GM23338 (cell line): Measurements from ENCODE around the gene GCFC2. TPM values are rescaled to one million over a fixed set of nuclear protein-coding genes. Genes with fewer than 3 reads are reported as not detected.

Experiments used
- ATAC-seq: fragments of 200-7000 bp; cut with Tn5 transposase; 3 replicates; pipeline ENCODE4 v1.9.1; 2020
- DNase-seq: peaks from one replicate; pipeline ENCODE4 v3.0.0-alpha.2; 2015; ENCODE audit warnings: low spot score
- H2AFZ ChIP-seq: fragments of 200-600 bp; sonication (generic); 2 replicates; pipeline ENCODE4 v1.8.0; 2016; ENCODE audit warnings: antibody characterized with exemption, mild to moderate bottlenecking, moderate library complexity
- H3F3A ChIP-seq: fragments of 200-600 bp; sonication (generic); replicated peaks from 2 replicates; pipeline ENCODE4 v1.8.0; 2017; ENCODE audit warnings: antibody characterized with exemption, mixed run types, low read depth
- H3K27ac ChIP-seq: fragments of 200-600 bp; sonication (generic); 2 replicates; pipeline ENCODE4 v1.6.1; 2016; ENCODE audit warnings: low read depth
- H3K27me3 ChIP-seq: fragments of 200-600 bp; sonication (generic); 2 replicates; pipeline ENCODE4 v1.8.0; 2016; ENCODE audit warnings: mild to moderate bottlenecking, mixed run types, moderate library complexity; ENCODE audit not compliant: insufficient read depth
- H3K36me3 ChIP-seq: fragments of 200-600 bp; sonication (generic); 2 replicates; pipeline ENCODE4 v1.8.0; 2016; ENCODE audit warnings: mild to moderate bottlenecking; ENCODE audit not compliant: insufficient read depth
- H3K4me1 ChIP-seq: fragments of 200-600 bp; sonication (generic); 2 replicates; pipeline ENCODE4 v1.8.0; 2016; ENCODE audit warnings: mild to moderate bottlenecking, moderate library complexity; ENCODE audit not compliant: insufficient read depth
- H3K4me2 ChIP-seq: fragments of 200-600 bp; sonication (generic); 2 replicates; pipeline ENCODE4 v1.7.1; 2017; ENCODE audit warnings: mixed run types
- H3K4me3 ChIP-seq: fragments of 200-600 bp; sonication (generic); 2 replicates; pipeline ENCODE4 v1.6.1; 2016; ENCODE audit warnings: mixed run types
- H3K79me2 ChIP-seq: fragments of 200-600 bp; sonication (generic); replicated peaks from 2 replicates; pipeline ENCODE4 v1.8.0; 2017; ENCODE audit warnings: mild to moderate bottlenecking; ENCODE audit not compliant: insufficient read depth
- H3K9me2 ChIP-seq: fragments of 200-600 bp; sonication (generic); 2 replicates; pipeline ENCODE4 v1.8.0; 2017; ENCODE audit not compliant: insufficient read depth
- H4K20me1 ChIP-seq: fragments of 200-600 bp; sonication (generic); replicated peaks from 2 replicates; pipeline ENCODE4 v1.8.0; 2017; ENCODE audit warnings: mild to moderate bottlenecking; ENCODE audit not compliant: insufficient read depth
- H3K27ac Mint-ChIP-seq: 2 replicates; pipeline ENCODE4 v1.8.0; 2020; ENCODE audit warnings: inconsistent platforms, mild to moderate bottlenecking, moderate library complexity, mixed read lengths
- H3K27me3 Mint-ChIP-seq: 3 replicates; pipeline ENCODE4 v1.8.0; 2022; ENCODE audit warnings: low read depth, mild to moderate bottlenecking, moderate library complexity, mixed read lengths, inconsistent platforms; ENCODE audit not compliant: insufficient read depth, poor library complexity
- H3K36me3 Mint-ChIP-seq: 3 replicates; pipeline ENCODE4 v1.8.0; 2021; ENCODE audit warnings: low read depth, mild to moderate bottlenecking, inconsistent platforms, moderate library complexity, mixed read lengths
- H3K4me1 Mint-ChIP-seq: 3 replicates; pipeline ENCODE4 v1.8.0; 2020; ENCODE audit warnings: mild to moderate bottlenecking, inconsistent platforms, mixed read lengths
- H3K4me3 Mint-ChIP-seq: 3 replicates; pipeline ENCODE4 v1.8.0; 2021; ENCODE audit warnings: moderate library complexity, mild to moderate bottlenecking, inconsistent platforms, mixed read lengths
- H3K9me3 Mint-ChIP-seq: 3 replicates; pipeline ENCODE4 v1.8.0; 2020; ENCODE audit warnings: moderate library complexity, mild to moderate bottlenecking, inconsistent platforms, mixed read lengths
- CREB1 ChIP-seq: fragments of 250-450 bp; sonication (Bioruptor Pico); IDR thresholded peaks from 2 replicates; pipeline ENCODE4 v1.5.0; 2020; ENCODE audit warnings: low read depth, mild to moderate bottlenecking, moderate library complexity
- EZH2 ChIP-seq: fragments of 200-600 bp; sonication (generic); IDR thresholded peaks from one replicate; pipeline ENCODE4 v1.8.0; 2017; ENCODE audit warnings: antibody characterized with exemption, mild to moderate bottlenecking, low read depth; ENCODE audit not compliant: unreplicated experiment
- EZH2phosphoT487 ChIP-seq: fragments of 200-600 bp; sonication (generic); IDR thresholded peaks from one replicate; pipeline ENCODE4 v1.8.1; 2018; ENCODE audit warnings: antibody characterized with exemption; ENCODE audit not compliant: unreplicated experiment
- JUNB ChIP-seq: IDR thresholded peaks from one replicate; pipeline ENCODE4 v1.6.1; 2016; ENCODE audit warnings: antibody characterized with exemption; ENCODE audit not compliant: unreplicated experiment
- NANOG ChIP-seq: IDR thresholded peaks from 2 replicates; pipeline ENCODE4 v1.6.1; 2016; ENCODE audit warnings: antibody characterized with exemption, borderline replicate concordance
- POLR2AphosphoS5 ChIP-seq: IDR thresholded peaks from 2 replicates; pipeline ENCODE4 v1.6.1; 2016; ENCODE audit warnings: antibody characterized with exemption, low read depth
- STAT1 ChIP-seq: IDR thresholded peaks from one replicate; pipeline ENCODE4 v1.6.1; 2016; ENCODE audit warnings: antibody characterized with exemption; ENCODE audit not compliant: unreplicated experiment
- ZNF114 ChIP-seq: fragments of 250-450 bp; sonication (Bioruptor Pico); IDR thresholded peaks from 2 replicates; pipeline ENCODE4 v1.5.0; 2020; ENCODE audit warnings: mild to moderate bottlenecking, moderate library complexity
- ZNF331 ChIP-seq: fragments of 250-450 bp; sonication (Bioruptor Pico); IDR thresholded peaks from 2 replicates; pipeline ENCODE4 v1.5.0; 2020; ENCODE audit warnings: low read depth, mild to moderate bottlenecking, moderate library complexity
- polyA plus RNA-seq: library from polyadenylated mRNA; unstranded; fragments of >200 nt; fragmentation: Nextera tagmentation; extraction: Ambion mirVana; gene quantifications from 2 replicates; pipeline ENCODE4 v1.2.1, GENCODE V29; 2016
- total RNA-seq: library from RNA; depleted of rRNA; stranded (reverse); fragments of >200 nt; shearing (Covaris generic); gene quantifications from 2 replicates; pipeline ENCODE4 v1.2.3, GENCODE V29; 2014
- TF ChIP-seq, protein P1 (sequence below): fragments of 250-450 bp; sonication (Bioruptor Pico); IDR thresholded peaks from 2 replicates; pipeline ENCODE4 v1.5.0; 2020; ENCODE audit warnings: mild to moderate bottlenecking, moderate library complexity
- TF ChIP-seq, protein P2 (sequence below): IDR thresholded peaks from 2 replicates; pipeline ENCODE4 v1.6.1; 2016; ENCODE audit warnings: antibody characterized with exemption
- TF ChIP-seq, protein P3 (sequence below): IDR thresholded peaks from one replicate; pipeline ENCODE4 v1.6.1; 2018; ENCODE audit warnings: antibody characterized with exemption; ENCODE audit not compliant: unreplicated experiment
- TF ChIP-seq, protein P4 (sequence below), 2 experiments: fragments of 200-600 bp in 1 of 2; sonication (generic) in 1 of 2; conservative IDR thresholded peaks; 2 replicates each; pipeline versions ENCODE4 v1.5.1 to v1.6.1; 2016 to 2017; ENCODE audit warnings: antibody characterized with exemption in 2 of 2, low read depth in 2 of 2, mild to moderate bottlenecking in 2 of 2, moderate library complexity in 1 of 2

The GCFC2 gene
- total and polyA plus RNA-seq, 2 experiments from 2014 or later, result 23.8 to 26.2 TPM

DNA sequence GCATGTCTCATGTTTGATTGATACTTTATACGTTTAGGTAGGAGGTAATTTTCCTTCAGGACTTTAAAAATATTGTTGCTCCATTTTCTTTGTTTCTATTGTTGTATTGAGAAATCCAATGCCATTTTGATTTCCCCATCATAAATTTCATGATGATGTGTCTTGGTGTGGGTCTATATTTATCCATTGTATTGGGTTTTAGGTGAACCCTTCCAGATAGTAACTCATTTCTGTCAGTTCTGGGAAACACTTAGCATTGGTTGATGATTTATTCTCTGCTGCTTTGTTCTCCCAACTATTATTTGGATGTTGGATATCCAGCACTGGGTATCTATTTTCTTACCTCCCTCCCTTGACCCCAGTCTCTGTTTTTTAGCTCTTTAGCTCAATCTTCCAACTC, 54.2 kb downstream of the GCFC2 start:
- Histone ChIP-seq H3F3A (no peaks in the 10 kb centered on the region), H2AFZ (no peak overlapping the region), H3K9me2 (no peaks in the 10 kb centered on the region), H3K4me3 (no peak overlapping the region), H3K27ac (no peak overlapping the region), H3K27me3 (no peaks in the 10 kb centered on the region), H3K4me2 (no peak overlapping the region), H3K36me3 (peaks cover 39% of the 10 kb centered on the region), H3K79me2 (peaks cover 36% of the 10 kb centered on the region), H3K4me1 (peaks cover 6% of the 10 kb centered on the region; the same call in 1 of the 2 replicates), H4K20me1 (no peaks in the 10 kb centered on the region; the same call in none of the 2 replicates)
- no peaks in the 10 kb centered on the region for H3K9me3 Mint-ChIP-seq
- peaks cover 2% of the 10 kb centered on the region for H3K27me3 Mint-ChIP-seq
- no peak overlapping the region for H3K4me3 Mint-ChIP-seq
- H3K4me1 Mint-ChIP-seq, result peaks cover 16% of the 10 kb centered on the region
- peaks cover 75% of the 10 kb centered on the region for H3K36me3 Mint-ChIP-seq
- H3K27ac Mint-ChIP-seq, result no peak overlapping the region
- TF ChIP-seq CREB1 (CRISPR knock-in tag) (no peak), EZH2 (no peak), STAT1 (no peak), POLR2AphosphoS5 (no peak), JUNB (no peak), EZH2phosphoT487 (no peak), NANOG (no peak), ZNF331 (no peak), ZNF114 (CRISPR knock-in tag) (no peak)
- TF ChIP-seq, protein P1, sequence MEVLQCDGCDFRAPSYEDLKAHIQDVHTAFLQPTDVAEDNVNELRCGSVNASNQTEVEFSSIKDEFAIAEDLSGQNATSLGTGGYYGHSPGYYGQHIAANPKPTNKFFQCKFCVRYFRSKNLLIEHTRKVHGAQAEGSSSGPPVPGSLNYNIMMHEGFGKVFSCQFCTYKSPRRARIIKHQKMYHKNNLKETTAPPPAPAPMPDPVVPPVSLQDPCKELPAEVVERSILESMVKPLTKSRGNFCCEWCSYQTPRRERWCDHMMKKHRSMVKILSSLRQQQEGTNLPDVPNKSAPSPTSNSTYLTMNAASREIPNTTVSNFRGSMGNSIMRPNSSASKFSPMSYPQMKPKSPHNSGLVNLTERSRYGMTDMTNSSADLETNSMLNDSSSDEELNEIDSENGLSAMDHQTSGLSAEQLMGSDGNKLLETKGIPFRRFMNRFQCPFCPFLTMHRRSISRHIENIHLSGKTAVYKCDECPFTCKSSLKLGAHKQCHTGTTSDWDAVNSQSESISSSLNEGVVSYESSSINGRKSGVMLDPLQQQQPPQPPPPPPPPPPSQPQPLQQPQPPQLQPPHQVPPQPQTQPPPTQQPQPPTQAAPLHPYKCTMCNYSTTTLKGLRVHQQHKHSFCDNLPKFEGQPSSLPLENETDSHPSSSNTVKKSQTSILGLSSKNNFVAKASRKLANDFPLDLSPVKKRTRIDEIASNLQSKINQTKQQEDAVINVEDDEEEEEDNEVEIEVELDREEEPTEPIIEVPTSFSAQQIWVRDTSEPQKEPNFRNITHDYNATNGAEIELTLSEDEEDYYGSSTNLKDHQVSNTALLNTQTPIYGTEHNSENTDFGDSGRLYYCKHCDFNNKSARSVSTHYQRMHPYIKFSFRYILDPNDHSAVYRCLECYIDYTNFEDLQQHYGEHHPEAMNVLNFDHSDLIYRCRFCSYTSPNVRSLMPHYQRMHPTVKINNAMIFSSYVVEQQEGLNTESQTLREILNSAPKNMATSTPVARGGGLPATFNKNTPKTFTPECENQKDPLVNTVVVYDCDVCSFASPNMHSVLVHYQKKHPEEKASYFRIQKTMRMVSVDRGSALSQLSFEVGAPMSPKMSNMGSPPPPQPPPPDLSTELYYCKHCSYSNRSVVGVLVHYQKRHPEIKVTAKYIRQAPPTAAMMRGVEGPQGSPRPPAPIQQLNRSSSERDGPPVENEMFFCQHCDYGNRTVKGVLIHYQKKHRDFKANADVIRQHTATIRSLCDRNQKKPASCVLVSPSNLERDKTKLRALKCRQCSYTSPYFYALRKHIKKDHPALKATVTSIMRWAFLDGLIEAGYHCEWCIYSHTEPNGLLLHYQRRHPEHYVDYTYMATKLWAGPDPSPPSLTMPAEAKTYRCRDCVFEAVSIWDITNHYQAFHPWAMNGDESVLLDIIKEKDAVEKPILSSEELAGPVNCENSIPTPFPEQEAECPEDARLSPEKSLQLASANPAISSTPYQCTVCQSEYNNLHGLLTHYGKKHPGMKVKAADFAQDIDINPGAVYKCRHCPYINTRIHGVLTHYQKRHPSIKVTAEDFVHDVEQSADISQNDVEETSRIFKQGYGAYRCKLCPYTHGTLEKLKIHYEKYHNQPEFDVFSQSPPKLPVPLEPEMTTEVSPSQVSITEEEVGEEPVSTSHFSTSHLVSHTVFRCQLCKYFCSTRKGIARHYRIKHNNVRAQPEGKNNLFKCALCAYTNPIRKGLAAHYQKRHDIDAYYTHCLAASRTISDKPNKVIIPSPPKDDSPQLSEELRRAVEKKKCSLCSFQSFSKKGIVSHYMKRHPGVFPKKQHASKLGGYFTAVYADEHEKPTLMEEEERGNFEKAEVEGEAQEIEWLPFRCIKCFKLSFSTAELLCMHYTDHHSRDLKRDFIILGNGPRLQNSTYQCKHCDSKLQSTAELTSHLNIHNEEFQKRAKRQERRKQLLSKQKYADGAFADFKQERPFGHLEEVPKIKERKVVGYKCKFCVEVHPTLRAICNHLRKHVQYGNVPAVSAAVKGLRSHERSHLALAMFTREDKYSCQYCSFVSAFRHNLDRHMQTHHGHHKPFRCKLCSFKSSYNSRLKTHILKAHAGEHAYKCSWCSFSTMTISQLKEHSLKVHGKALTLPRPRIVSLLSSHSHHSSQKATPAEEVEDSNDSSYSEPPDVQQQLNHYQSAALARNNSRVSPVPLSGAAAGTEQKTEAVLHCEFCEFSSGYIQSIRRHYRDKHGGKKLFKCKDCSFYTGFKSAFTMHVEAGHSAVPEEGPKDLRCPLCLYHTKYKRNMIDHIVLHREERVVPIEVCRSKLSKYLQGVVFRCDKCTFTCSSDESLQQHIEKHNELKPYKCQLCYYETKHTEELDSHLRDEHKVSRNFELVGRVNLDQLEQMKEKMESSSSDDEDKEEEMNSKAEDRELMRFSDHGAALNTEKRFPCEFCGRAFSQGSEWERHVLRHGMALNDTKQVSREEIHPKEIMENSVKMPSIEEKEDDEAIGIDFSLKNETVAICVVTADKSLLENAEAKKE (CRISPR knock-in tag), result no peak
- TF ChIP-seq, protein P2, sequence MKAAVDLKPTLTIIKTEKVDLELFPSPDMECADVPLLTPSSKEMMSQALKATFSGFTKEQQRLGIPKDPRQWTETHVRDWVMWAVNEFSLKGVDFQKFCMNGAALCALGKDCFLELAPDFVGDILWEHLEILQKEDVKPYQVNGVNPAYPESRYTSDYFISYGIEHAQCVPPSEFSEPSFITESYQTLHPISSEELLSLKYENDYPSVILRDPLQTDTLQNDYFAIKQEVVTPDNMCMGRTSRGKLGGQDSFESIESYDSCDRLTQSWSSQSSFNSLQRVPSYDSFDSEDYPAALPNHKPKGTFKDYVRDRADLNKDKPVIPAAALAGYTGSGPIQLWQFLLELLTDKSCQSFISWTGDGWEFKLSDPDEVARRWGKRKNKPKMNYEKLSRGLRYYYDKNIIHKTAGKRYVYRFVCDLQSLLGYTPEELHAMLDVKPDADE, result no peak
- TF ChIP-seq, protein P3, sequence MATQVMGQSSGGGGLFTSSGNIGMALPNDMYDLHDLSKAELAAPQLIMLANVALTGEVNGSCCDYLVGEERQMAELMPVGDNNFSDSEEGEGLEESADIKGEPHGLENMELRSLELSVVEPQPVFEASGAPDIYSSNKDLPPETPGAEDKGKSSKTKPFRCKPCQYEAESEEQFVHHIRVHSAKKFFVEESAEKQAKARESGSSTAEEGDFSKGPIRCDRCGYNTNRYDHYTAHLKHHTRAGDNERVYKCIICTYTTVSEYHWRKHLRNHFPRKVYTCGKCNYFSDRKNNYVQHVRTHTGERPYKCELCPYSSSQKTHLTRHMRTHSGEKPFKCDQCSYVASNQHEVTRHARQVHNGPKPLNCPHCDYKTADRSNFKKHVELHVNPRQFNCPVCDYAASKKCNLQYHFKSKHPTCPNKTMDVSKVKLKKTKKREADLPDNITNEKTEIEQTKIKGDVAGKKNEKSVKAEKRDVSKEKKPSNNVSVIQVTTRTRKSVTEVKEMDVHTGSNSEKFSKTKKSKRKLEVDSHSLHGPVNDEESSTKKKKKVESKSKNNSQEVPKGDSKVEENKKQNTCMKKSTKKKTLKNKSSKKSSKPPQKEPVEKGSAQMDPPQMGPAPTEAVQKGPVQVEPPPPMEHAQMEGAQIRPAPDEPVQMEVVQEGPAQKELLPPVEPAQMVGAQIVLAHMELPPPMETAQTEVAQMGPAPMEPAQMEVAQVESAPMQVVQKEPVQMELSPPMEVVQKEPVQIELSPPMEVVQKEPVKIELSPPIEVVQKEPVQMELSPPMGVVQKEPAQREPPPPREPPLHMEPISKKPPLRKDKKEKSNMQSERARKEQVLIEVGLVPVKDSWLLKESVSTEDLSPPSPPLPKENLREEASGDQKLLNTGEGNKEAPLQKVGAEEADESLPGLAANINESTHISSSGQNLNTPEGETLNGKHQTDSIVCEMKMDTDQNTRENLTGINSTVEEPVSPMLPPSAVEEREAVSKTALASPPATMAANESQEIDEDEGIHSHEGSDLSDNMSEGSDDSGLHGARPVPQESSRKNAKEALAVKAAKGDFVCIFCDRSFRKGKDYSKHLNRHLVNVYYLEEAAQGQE, result no peak
- TF ChIP-seq, protein P4, sequence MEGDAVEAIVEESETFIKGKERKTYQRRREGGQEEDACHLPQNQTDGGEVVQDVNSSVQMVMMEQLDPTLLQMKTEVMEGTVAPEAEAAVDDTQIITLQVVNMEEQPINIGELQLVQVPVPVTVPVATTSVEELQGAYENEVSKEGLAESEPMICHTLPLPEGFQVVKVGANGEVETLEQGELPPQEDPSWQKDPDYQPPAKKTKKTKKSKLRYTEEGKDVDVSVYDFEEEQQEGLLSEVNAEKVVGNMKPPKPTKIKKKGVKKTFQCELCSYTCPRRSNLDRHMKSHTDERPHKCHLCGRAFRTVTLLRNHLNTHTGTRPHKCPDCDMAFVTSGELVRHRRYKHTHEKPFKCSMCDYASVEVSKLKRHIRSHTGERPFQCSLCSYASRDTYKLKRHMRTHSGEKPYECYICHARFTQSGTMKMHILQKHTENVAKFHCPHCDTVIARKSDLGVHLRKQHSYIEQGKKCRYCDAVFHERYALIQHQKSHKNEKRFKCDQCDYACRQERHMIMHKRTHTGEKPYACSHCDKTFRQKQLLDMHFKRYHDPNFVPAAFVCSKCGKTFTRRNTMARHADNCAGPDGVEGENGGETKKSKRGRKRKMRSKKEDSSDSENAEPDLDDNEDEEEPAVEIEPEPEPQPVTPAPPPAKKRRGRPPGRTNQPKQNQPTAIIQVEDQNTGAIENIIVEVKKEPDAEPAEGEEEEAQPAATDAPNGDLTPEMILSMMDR (conservative IDR thresholded peaks at IDR 0.05; ENCODE audit: low read depth in 2 of 2), result no peak
- ATAC-seq, result no peak
- DNase-seq, result no peak
